ENCODE data around the gene TEX101. TPM values are rescaled to one million over a fixed set of nuclear protein-coding genes. Genes with fewer than 3 reads are reported as not detected.

The TEX101 gene
- total and polyA plus RNA-seq, 12 donors: not detected

- peak in 1 of 7 donors; percentile 2 for DNase-seq
- intact Hi-C loops (cut with DNase I): no loop called here
- Histone ChIP-seq H3K27me3 (no peaks in the 10 kb centered on the region), H3K36me3 (replicated peaks in 1 of 2) (no peaks in the 10 kb centered on the region), H3K4me3 (no peak overlapping the region), H3K4me1 (replicated peaks in 1 of 2) (no peaks in the 10 kb centered on the region), H3K27ac (no peak overlapping the region), H3K9me3 (replicated peaks in 1 of 3) (no peaks in the 10 kb centered on the region)
- TF ChIP-seq POLR2A (IDR thresholded peaks at IDR 0.05): no peak
- no peak for TF ChIP-seq CTCF (IDR thresholded peaks at IDR 0.05)
- WGBS, 4 donors: 79 to 91% (median 82%) methylated on average over 2 of the region's 2 CpGs
Observed at GRCh38 chr19:43422000-43422688, 7.5 kb downstream of the TEX101 start.

- Histone ChIP-seq H3K27ac (no peak overlapping the region), H3K9me3 (replicated peaks in 1 of 3) (no peaks in the 10 kb centered on the region), H3K4me1 (replicated peaks in 1 of 2) (no peaks in the 10 kb centered on the region), H3K36me3 (replicated peaks in 1 of 2) (no peaks in the 10 kb centered on the region), H3K27me3 (no peaks in the 10 kb centered on the region), H3K4me3 (no peak overlapping the region)
- TF ChIP-seq CTCF (IDR thresholded peaks at IDR 0.05) (no peak), POLR2A (IDR thresholded peaks at IDR 0.05) (no peak)
- intact Hi-C loops (cut with DNase I): no loop called here
- WGBS, 4 donors: 81 to 85% (median 82%) methylated on average over 1 of the region's 1 CpG
- DNase-seq: no peak
Observed at GRCh38 chr19:43422689-43423066, 8.0 kb downstream of the TEX101 start.

- Histone ChIP-seq H3K27ac (no peak overlapping the region), H3K4me3 (no peak overlapping the region), H3K9me3 (replicated peaks in 1 of 3) (no peaks in the 10 kb centered on the region), H3K4me1 (replicated peaks in 1 of 2) (no peaks in the 10 kb centered on the region), H3K27me3 (no peaks in the 10 kb centered on the region), H3K36me3 (replicated peaks in 1 of 2) (no peaks in the 10 kb centered on the region)
- TF ChIP-seq POLR2A (IDR thresholded peaks at IDR 0.05) (no peak), CTCF (IDR thresholded peaks at IDR 0.05) (no peak)
- DNase-seq: peak in 1 of 7 donors; percentile 5
- intact Hi-C loops (cut with DNase I): no loop called here
- WGBS, 4 donors: 78 to 84% (median 81%) methylated on average over 5 of the region's 5 CpGs
Observed at GRCh38 chr19:43423779-43424178, 9.1 kb downstream of the TEX101 start.

GRCh38 chr19:43425567-43426392 lies 11.1 kb downstream of the TEX101 start:
- Histone ChIP-seq H3K27ac (no peak overlapping the region), H3K4me3 (no peak overlapping the region), H3K4me1 (replicated peaks in 1 of 2) (no peaks in the 10 kb centered on the region), H3K36me3 (replicated peaks in 1 of 2) (no peaks in the 10 kb centered on the region), H3K27me3 (no peaks in the 10 kb centered on the region), H3K9me3 (replicated peaks in 1 of 3) (no peaks in the 10 kb centered on the region)
- peak in 2 of 7 donors; percentile 18 to 33 for DNase-seq
- intact Hi-C loops (cut with DNase I): no loop called here
- peak; percentile 11 to 37 (median 22) for TF ChIP-seq CTCF (IDR thresholded peaks at IDR 0.05)
- no peak for TF ChIP-seq POLR2A (IDR thresholded peaks at IDR 0.05)
- 20 to 29% (median 22%) methylated on average over 8 of the region's 8 CpGs for WGBS, 4 donors

Measured in adrenal gland (tissue), 12 donors.